Heart left ventricle (tissue), 16 donors: ENCODE data around the gene FURIN. TPM values are rescaled to one million over a fixed set of nuclear protein-coding genes. Genes with fewer than 3 reads are reported as not detected.
"Not testable (repeated sequence)": the region's sequence is repeated elsewhere in the genome, so short reads cannot be mapped to it uniquely, and the experiment has no call there.

Source experiments
- ATAC-seq, 4 donors: fragments of 200-7000 bp; cut with Tn5 transposase; one replicate each; pipeline ENCODE4 v1.9.1; 2020 to 2022; ENCODE audit warnings: moderate library complexity in 4 of 4, mild to moderate bottlenecking in 3 of 4, moderate number of reproducible peaks in 1 of 4
- DNase-seq, 5 donors: peaks; one replicate each; pipeline ENCODE4 v3.0.0-alpha.2; 2020
- H3K27ac ChIP-seq, 12 donors: fragments of 200-600 bp; sonication (generic) in 4 of 12; one replicate each; pipeline versions ENCODE4 v1.5.0 to v1.8.0; 2016 to 2022; ENCODE audit warnings: mild to moderate bottlenecking in 2 of 12
- H3K27me3 ChIP-seq, 9 donors: fragments of 200-600 bp; sonication (generic) in 2 of 9; one replicate each; pipeline versions ENCODE4 v1.5.1 to v1.8.0; 2016 to 2022; ENCODE audit warnings: mild to moderate bottlenecking in 3 of 9
- H3K36me3 ChIP-seq, 9 donors: fragments of 200-600 bp; sonication (generic) in 2 of 9; one replicate each; pipeline versions ENCODE4 v1.5.0 to v1.8.0; 2018 to 2022; ENCODE audit warnings: mild to moderate bottlenecking in 2 of 9
- H3K4me1 ChIP-seq, 12 donors: fragments of 200-600 bp; sonication (generic) in 4 of 12; one replicate each; pipeline versions ENCODE4 v1.5.0 to v1.8.0; 2016 to 2022; ENCODE audit warnings: mild to moderate bottlenecking in 3 of 12
- H3K4me3 ChIP-seq, 12 donors: fragments of 200-600 bp; sonication (generic) in 4 of 12; one replicate each; pipeline versions ENCODE4 v1.5.0 to v1.8.0; 2017 to 2022; ENCODE audit warnings: mild to moderate bottlenecking in 9 of 12, moderate library complexity in 4 of 12
- H3K9me3 ChIP-seq, 12 donors: fragments of 200-600 bp; sonication (generic) in 4 of 12; one replicate each; pipeline versions ENCODE4 v1.5.0 to v1.8.0; 2016 to 2022; ENCODE audit warnings: mild to moderate bottlenecking in 1 of 12
- POLR2A ChIP-seq, 2 donors: fragments of 450-650 bp; IDR thresholded peaks; one replicate each; pipeline ENCODE4 v1.6.1; 2017; ENCODE audit warnings: antibody characterized with exemption in 2 of 2, mild to moderate bottlenecking in 2 of 2, moderate library complexity in 2 of 2
- WGBS, 4 donors: extraction: QIAGEN DNeasy Blood & Tissue Kit in 2 of 4; methylation state at CpG; one replicate each; pipeline versions ENCODE4 v1.1.5 to v1.1.7; 2013 to 2018; 5-methylcytosine and 5-hydroxymethylcytosine counted together
- intact Hi-C, 10 donors: fragments of 100-400 bp; cut with DNase I; formaldehyde crosslinking; loops; one replicate each; pipeline versions ENCODE4 v1.11.1 to v1.14.2; 2022
- polyA plus RNA-seq, 2 donors: library from polyadenylated mRNA; stranded (reverse); fragments of 200-250 nt; gene quantifications; one replicate each; pipeline ENCODE4 v1.2.3, GENCODE V29; 2013
- total RNA-seq, 9 donors: library from RNA; depleted of rRNA in 2 of 9; stranded (reverse); fragments of >200 nt in 2 of 9; fragmentation: NEBNext Ultra II Directional in 3 of 9; extraction: Animal tissue kit (Norgen Biotek cat#: 25700) in 3 of 9; gene quantifications; one replicate each; pipeline versions ENCODE4 v1.1.0 to v1.2.4, GENCODE V29; 2016 to 2023
- TF ChIP-seq, protein P1 (sequence below), 12 donors: fragments of 200-600 bp; sonication (generic) in 4 of 12; IDR thresholded peaks; one replicate each; pipeline versions ENCODE4 v1.5.0 to v1.8.0; 2018 to 2022; ENCODE audit warnings: antibody characterized with exemption in 12 of 12, mild to moderate bottlenecking in 5 of 12
- donor health status: ischemic (EF 13 %, LVEDD 7.1; RV severe dilation, severe dysfunction).
- donor health status: healthy with polysubstance abuse.
- donor health status: DM: no; HTN: yes; CAD: no.
- donor health status: DM: no; HTN: no; CAD: no.
- donor health status: ischemic (EF 25% LVEDD 6.9; RV normal size, moderate dysfunction).
- donor health status: ischemic (EF 25% LVEDD 5.7; RV mildly dilated, moderate dysfunction).
- donor health status: healthy.
- donor health status: DM: yes; HTN: yes; CAD: no.
- donor health status: ischemic (EF 35%, LVEDD 5.7; RV mildly dilated, moderate dysfunction).
- donor health status: nonischemic (EF 11% LVEDD 7.7; RV severe dilation, severe dysfunction).
- donor health status: DM: yes; HTN: yes; CAD: no.
- donor health status: PGD.
- donor health status: ischemic (EF 29% LVEDD 5.4; RV normal size, mild dysfunction).
- donor health status: nonischemic (EF 23%, LVEDD 6.1; RV moderate dilation, normal function).

Gene FURIN
- total and polyA plus RNA-seq, 11 donors: 37.2 to 174 (median 64.8) TPM

- no peak for ATAC-seq
- no peak overlapping the region for H3K4me3 ChIP-seq
- no peaks in the 10 kb centered on the region for H3K9me3 ChIP-seq
- DNase-seq: no peak
- intact Hi-C loops: no loop called here
- TF ChIP-seq, protein P1, sequence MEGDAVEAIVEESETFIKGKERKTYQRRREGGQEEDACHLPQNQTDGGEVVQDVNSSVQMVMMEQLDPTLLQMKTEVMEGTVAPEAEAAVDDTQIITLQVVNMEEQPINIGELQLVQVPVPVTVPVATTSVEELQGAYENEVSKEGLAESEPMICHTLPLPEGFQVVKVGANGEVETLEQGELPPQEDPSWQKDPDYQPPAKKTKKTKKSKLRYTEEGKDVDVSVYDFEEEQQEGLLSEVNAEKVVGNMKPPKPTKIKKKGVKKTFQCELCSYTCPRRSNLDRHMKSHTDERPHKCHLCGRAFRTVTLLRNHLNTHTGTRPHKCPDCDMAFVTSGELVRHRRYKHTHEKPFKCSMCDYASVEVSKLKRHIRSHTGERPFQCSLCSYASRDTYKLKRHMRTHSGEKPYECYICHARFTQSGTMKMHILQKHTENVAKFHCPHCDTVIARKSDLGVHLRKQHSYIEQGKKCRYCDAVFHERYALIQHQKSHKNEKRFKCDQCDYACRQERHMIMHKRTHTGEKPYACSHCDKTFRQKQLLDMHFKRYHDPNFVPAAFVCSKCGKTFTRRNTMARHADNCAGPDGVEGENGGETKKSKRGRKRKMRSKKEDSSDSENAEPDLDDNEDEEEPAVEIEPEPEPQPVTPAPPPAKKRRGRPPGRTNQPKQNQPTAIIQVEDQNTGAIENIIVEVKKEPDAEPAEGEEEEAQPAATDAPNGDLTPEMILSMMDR (IDR thresholded peaks at IDR 0.05): no peak
- no peak for TF ChIP-seq POLR2A (IDR thresholded peaks at IDR 0.05)
- no peaks in the 10 kb centered on the region for H3K27me3 ChIP-seq
- H3K36me3 ChIP-seq: peaks cover 0 to 65% (median 57%) of the 10 kb centered on the region in 9 donors
- peaks cover 3 to 58% (median 35%) of the 10 kb centered on the region in 12 donors for H3K4me1 ChIP-seq
- 95 to 99% (median 97%) methylated on average over 10 to 11 of the region's 11 CpGs for WGBS, 4 donors
- H3K27ac ChIP-seq: peak overlapping the region in 5 of 12 donors; percentile 59 to 86 (median 74)
Observed at GRCh38 chr15:90906181-90906849, 37.9 kb downstream of the FURIN start.

DNA sequence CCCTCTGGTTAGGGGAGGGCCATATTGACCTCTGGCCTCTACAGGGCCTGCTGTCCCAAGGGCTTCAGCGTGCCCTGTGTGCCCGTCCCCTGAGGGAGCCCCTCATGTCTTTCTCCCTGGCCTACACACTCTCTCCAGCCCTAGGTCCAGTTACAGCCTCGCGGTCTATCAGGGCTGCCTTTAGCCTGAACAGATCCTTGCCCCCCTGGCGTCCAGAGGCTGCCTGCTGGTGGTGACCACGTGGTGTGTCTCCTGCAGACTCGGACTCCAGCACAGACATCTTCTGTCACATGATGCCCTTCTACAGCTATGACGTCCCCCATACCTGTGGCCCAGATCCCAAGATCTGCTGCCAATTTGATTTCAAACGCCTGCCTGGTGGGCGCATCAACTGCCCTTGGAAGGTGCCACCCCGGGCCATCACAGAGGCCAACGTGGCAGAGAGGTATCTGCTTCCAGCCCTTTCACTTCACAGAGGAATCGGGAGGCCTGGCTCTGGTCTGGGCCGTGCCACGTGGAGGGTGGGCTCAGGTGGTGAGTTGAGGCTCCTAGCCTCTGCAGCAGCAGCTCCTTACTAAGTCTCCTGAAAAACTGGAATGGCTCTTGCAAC, 38.8 kb downstream of the FURIN start:
- H3K27ac ChIP-seq: peak overlapping the region in 11 of 12 donors; percentile 33 to 86 (median 71)

GRCh38 chr15:90907838-90908507, 39.6 kb downstream of the FURIN start:
- Histone ChIP-seq H3K9me3 (no peaks in the 10 kb centered on the region), H3K4me1 (peaks cover 3 to 50% (median 29%) of the 10 kb centered on the region in 12 donors), H3K27me3 (no peaks in the 10 kb centered on the region), H3K4me3 (no peak overlapping the region), H3K36me3 (peaks cover 8 to 82% (median 74%) of the 10 kb centered on the region in 9 donors), H3K27ac (peak overlapping the region; percentile 26 to 86 (median 70))
- DNase-seq (no peak), ATAC-seq (peak in 2 of 4 donors; percentile 15 to 31)
- TF ChIP-seq, protein P1 (IDR thresholded peaks at IDR 0.05): no peak
- no peak for TF ChIP-seq POLR2A (IDR thresholded peaks at IDR 0.05)
- 49 to 53% (median 50%) methylated on average over 7 to 9 of the region's 9 CpGs for WGBS, 4 donors
- intact Hi-C loops: no loop called here

More for the DNA sequence above, 38.8 kb downstream of the FURIN start:
- no peak overlapping the region for H3K4me3 ChIP-seq
- WGBS, 4 donors: 54 to 75% (median 63%) methylated on average over 15 of the region's 15 CpGs
- H3K27me3 ChIP-seq: no peaks in the 10 kb centered on the region
- no peak for DNase-seq
- H3K9me3 ChIP-seq: no peaks in the 10 kb centered on the region
- peaks cover under 1 to 73% (median 66%) of the 10 kb centered on the region in 9 donors for H3K36me3 ChIP-seq
- no peak for ATAC-seq
- TF ChIP-seq POLR2A (IDR thresholded peaks at IDR 0.05): no peak
- TF ChIP-seq, protein P1 (IDR thresholded peaks at IDR 0.05): no peak
- intact Hi-C loops: no loop called here
- peaks cover 3 to 51% (median 29%) of the 10 kb centered on the region in 12 donors for H3K4me1 ChIP-seq

GRCh38 chr15:90909449-90909848, 41.1 kb downstream of the FURIN start:
- H3K4me3 ChIP-seq, H3K27me3 ChIP-seq, intact Hi-C loops, ATAC-seq, DNase-seq, H3K9me3 ChIP-seq: not testable (repeated sequence)
- 87 to 93% (median 91%) methylated on average over 11 of the region's 11 CpGs for WGBS, 4 donors
- Histone ChIP-seq H3K36me3 (peaks cover 8 to 96% (median 89%) of the 10 kb centered on the region in 9 donors), H3K4me1 (peaks cover 0 to 39% (median 22%) of the 10 kb centered on the region in 12 donors), H3K27ac (peak overlapping the region in 1 of 12 donors; percentile 71)
